ENCODE data around the gene KDELR1. TPM values are rescaled to one million over a fixed set of nuclear protein-coding genes. Genes with fewer than 3 reads are reported as not detected.

KDELR1 gene
- total and polyA plus RNA-seq, 9 of the 15 experiments (the other 6 are each of a cell fraction or from before 2014, with no cell fraction given) = 6.1 to 165 (median 58.5) TPM

GRCh38 chr19:48403606-48404005 is 12.3 kb upstream of the KDELR1 start (continued):
- no peak for TF ChIP-seq ZNF274 (IDR thresholded peaks at IDR 0.05; ENCODE audit: borderline replicate concordance, low read depth, low read length)
- TF ChIP-seq HMGN3 (IDR thresholded peaks at IDR 0.05; ENCODE audit: borderline replicate concordance, extremely low read depth, insufficient read length, low read depth, low read length) = no peak
- TF ChIP-seq, protein P1, sequence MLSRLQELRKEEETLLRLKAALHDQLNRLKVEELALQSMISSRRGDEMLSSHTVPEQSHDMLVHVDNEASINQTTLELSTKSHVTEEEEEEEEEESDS (CRISPR knock-in tag; IDR thresholded peaks at IDR 0.05) = no peak
- no peak for TF ChIP-seq TEAD1 (CRISPR knock-in tag; IDR thresholded peaks at IDR 0.05)
- TF ChIP-seq MYC (IDR thresholded peaks at IDR 0.05; ENCODE audit: low read depth, low read length) = no peak
- no peak for TF ChIP-seq MYC (CRISPR knock-in tag; IDR thresholded peaks at IDR 0.05; ENCODE audit: borderline replicate concordance, low read depth)
- TF ChIP-seq ADNP (tag; IDR thresholded peaks at IDR 0.05) = no peak
- TF ChIP-seq MTF1 (CRISPR knock-in tag; IDR thresholded peaks at IDR 0.05; ENCODE audit: borderline replicate concordance) = no peak
- TF ChIP-seq ZNF165 (CRISPR knock-in tag; IDR thresholded peaks at IDR 0.05; ENCODE audit: borderline replicate concordance) = no peak
- no peak for TF ChIP-seq E2F6 (IDR thresholded peaks at IDR 0.05; ENCODE audit: borderline replicate concordance in 1 of 2, extremely low read depth in 1 of 2, insufficient read depth in 1 of 2, insufficient read length in 1 of 2, low read depth in 1 of 2, low read length in 1 of 2, poor library complexity in 1 of 2, severe bottlenecking in 1 of 2)
- no peak for TF ChIP-seq ZNF75A (CRISPR knock-in tag; IDR thresholded peaks at IDR 0.05)
- TF ChIP-seq ZFP1 (CRISPR knock-in tag; IDR thresholded peaks at IDR 0.05) = no peak
- no peak for TF ChIP-seq PHF20 (IDR thresholded peaks at IDR 0.05; ENCODE audit: partially characterized antibody)
- TF ChIP-seq, protein P2, sequence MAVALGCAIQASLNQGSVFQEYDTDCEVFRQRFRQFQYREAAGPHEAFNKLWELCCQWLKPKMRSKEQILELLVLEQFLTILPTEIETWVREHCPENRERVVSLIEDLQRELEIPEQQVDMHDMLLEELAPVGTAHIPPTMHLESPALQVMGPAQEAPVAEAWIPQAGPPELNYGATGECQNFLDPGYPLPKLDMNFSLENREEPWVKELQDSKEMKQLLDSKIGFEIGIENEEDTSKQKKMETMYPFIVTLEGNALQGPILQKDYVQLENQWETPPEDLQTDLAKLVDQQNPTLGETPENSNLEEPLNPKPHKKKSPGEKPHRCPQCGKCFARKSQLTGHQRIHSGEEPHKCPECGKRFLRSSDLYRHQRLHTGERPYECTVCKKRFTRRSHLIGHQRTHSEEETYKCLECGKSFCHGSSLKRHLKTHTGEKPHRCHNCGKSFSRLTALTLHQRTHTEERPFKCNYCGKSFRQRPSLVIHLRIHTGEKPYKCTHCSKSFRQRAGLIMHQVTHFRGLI (CRISPR knock-in tag; IDR thresholded peaks at IDR 0.05) = no peak
- no peak for TF ChIP-seq ELF4 (CRISPR knock-in tag; IDR thresholded peaks at IDR 0.05)
- no peak for TF ChIP-seq ZNF12 (CRISPR knock-in tag; IDR thresholded peaks at IDR 0.05)
- no peak for TF ChIP-seq HDAC1 (IDR thresholded peaks at IDR 0.05)
- TF ChIP-seq, protein P3, sequence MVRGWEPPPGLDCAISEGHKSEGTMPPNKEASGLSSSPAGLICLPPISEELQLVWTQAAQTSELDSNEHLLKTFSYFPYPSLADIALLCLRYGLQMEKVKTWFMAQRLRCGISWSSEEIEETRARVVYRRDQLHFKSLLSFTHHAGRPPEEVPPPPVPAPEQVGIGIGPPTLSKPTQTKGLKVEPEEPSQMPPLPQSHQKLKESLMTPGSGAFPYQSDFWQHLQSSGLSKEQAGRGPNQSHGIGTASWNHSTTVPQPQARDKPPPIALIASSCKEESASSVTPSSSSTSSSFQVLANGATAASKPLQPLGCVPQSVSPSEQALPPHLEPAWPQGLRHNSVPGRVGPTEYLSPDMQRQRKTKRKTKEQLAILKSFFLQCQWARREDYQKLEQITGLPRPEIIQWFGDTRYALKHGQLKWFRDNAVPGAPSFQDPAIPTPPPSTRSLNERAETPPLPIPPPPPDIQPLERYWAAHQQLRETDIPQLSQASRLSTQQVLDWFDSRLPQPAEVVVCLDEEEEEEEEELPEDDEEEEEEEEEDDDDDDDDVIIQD (CRISPR knock-in tag; IDR thresholded peaks at IDR 0.05) = no peak
- TF ChIP-seq ZNF57 (CRISPR knock-in tag; IDR thresholded peaks at IDR 0.05) = no peak
- TF ChIP-seq SUPT5H (IDR thresholded peaks at IDR 0.05) = no peak
- no peak for TF ChIP-seq MEF2D (tag; conservative IDR thresholded peaks at IDR 0.05; ENCODE audit: low read depth)
- no peak for TF ChIP-seq MXI1 (IDR thresholded peaks at IDR 0.05; ENCODE audit: low read depth, low read length)
- TF ChIP-seq NR4A1 (CRISPR knock-in tag; IDR thresholded peaks at IDR 0.05) = no peak
- TF ChIP-seq NR4A1 (tag; IDR thresholded peaks at IDR 0.05) = no peak
- no peak for TF ChIP-seq ZBTB1 (CRISPR knock-in tag; IDR thresholded peaks at IDR 0.05; ENCODE audit: borderline replicate concordance, low read depth)
- no peak for TF ChIP-seq HDAC8 (tag; IDR thresholded peaks at IDR 0.05)
- TF ChIP-seq KLF13 (tag; IDR thresholded peaks at IDR 0.05; ENCODE audit: borderline replicate concordance, low read depth) = no peak

Data from K562 (cell line).